ENCODE results near the gene APOC3.

DNA sequence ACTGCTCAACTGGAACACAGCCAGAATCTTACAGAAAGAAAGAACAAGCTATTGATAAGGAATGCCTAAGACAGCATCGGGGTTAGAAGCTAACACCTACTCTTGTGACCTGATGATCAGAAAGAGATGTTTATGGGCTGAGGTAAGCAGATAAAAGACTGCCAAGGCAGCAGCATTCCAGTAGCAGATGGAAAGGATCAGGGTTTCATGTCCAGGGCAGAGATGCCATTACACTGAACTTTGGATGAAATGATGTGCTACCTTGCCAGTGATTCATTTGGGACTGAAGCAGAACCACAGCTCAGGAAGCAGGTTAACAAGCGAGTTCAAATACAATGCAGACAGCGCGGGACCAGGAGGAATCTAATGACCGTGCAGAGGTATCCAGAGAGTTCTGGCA is 34.8 kb downstream of the APOC3 start:
- TF ChIP-seq, protein P1, sequence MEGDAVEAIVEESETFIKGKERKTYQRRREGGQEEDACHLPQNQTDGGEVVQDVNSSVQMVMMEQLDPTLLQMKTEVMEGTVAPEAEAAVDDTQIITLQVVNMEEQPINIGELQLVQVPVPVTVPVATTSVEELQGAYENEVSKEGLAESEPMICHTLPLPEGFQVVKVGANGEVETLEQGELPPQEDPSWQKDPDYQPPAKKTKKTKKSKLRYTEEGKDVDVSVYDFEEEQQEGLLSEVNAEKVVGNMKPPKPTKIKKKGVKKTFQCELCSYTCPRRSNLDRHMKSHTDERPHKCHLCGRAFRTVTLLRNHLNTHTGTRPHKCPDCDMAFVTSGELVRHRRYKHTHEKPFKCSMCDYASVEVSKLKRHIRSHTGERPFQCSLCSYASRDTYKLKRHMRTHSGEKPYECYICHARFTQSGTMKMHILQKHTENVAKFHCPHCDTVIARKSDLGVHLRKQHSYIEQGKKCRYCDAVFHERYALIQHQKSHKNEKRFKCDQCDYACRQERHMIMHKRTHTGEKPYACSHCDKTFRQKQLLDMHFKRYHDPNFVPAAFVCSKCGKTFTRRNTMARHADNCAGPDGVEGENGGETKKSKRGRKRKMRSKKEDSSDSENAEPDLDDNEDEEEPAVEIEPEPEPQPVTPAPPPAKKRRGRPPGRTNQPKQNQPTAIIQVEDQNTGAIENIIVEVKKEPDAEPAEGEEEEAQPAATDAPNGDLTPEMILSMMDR (conservative IDR thresholded peaks at IDR 0.05; ENCODE audit: low read depth, low read length) = no peak
- no peak for TF ChIP-seq EZH2 (IDR thresholded peaks at IDR 0.05; ENCODE audit: low read length, unreplicated experiment)
